GM10266 (cell line): Measurements from ENCODE around the gene APEH.

Source experiments
- DNase-seq: peaks from one replicate; pipeline ENCODE4 v3.0.0; 2012; ENCODE audit errors: extremely low spot score
- CTCF ChIP-seq: IDR thresholded peaks from 2 replicates; pipeline ENCODE4 v1.5.1; 2012; ENCODE audit warnings: mild to moderate bottlenecking, low read depth; ENCODE audit not compliant: control insufficient read depth, insufficient read depth; ENCODE audit errors: missing control alignments

Gene APEH

GRCh38 chr3:49662021-49662420 lies 12.1 kb upstream of the APEH start:
- no peak for TF ChIP-seq CTCF
- DNase-seq = no peak

GRCh38 chr3:49662720-49663413 lies 11.3 kb upstream of the APEH start:
- TF ChIP-seq CTCF = no peak
- DNase-seq = no peak

GRCh38 chr3:49663831-49664230 lies 10.3 kb upstream of the APEH start:
- DNase-seq = no peak
- no peak for TF ChIP-seq CTCF

GRCh38 chr3:49664300-49664699 lies 9.9 kb upstream of the APEH start:
- no peak for TF ChIP-seq CTCF
- DNase-seq = no peak

- no peak for TF ChIP-seq CTCF
- DNase-seq = no peak
These were observed 8.2 kb upstream of the APEH start for GRCh38 chr3:49665822-49666519.

- DNase-seq = no peak
- no peak for TF ChIP-seq CTCF
These were observed 7.6 kb upstream of the APEH start for GRCh38 chr3:49666592-49666991.
